G401 (cell line): ENCODE data around the gene ENOX1. TPM values are rescaled to one million over a fixed set of nuclear protein-coding genes. Genes with fewer than 3 reads are reported as not detected.
A peak's percentile ranks its signal among the peaks of the same experiment; 100 is the strongest.
"Not testable (repeated sequence)": the region's sequence is repeated elsewhere in the genome, so short reads cannot be mapped to it uniquely, and the experiment has no call there.

Source experiments
- DNase-seq: peaks from one replicate; pipeline ENCODE4 v3.0.0-alpha.2; 2015; ENCODE audit warnings: low spot score
- in situ Hi-C: cut with HindIII; loops from 2 replicates; pipeline ENCODE4 v1.10.0; 2016; ENCODE audit warnings: low sequenced_read_pairs, mixed read lengths
- total RNA-seq: library from RNA; depleted of rRNA; stranded (reverse); fragments of >200 nt; shearing (Covaris generic); gene quantifications from 2 replicates; pipeline ENCODE4 v1.2.3, GENCODE V29; 2014

ENOX1 gene
- total RNA-seq, 1 experiment from 2014 or later: not detected

DNA sequence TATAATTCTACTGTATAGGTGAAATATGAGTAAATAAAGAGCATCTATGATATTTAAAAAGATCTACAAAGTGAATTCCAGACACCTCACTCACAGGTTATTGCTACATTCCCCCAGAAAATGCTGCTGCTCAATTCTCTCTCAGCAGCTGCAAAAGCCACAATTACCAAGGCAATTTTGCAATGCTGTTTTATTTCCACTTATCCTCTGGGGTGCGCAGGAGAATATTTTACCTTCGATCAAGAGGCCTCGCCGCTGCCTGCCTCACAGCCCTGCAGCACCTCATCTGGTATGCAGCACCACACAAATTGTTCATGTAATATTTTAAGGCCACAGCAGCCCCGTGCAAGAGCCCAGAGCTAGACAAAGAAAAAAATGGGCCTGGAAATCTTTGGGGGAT lies 430.2 kb downstream of the ENOX1 start:
- no peak for DNase-seq
- in situ Hi-C loops: no loop called here

DNA sequence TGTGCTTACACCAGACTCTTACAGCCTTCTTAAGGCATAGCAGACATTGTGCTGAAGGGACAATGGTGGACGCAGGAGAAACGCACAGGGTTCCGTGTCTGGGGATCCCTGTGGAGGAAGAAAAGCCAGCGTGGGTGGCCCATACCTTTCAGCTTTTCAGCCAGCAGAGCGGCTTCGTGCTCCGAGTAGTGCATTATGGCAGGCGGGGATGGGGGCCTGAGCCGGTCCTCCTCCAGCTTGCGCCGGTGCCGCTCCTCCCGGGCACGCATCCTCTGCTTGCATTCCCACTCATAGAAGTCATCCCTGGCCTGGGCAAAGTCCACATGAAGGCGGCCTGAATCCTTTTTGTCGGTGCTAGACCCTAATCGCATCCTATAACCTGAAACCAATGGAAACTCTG lies 431.0 kb downstream of the ENOX1 start:
- no peak for DNase-seq
- in situ Hi-C loops: no loop called here

DNA sequence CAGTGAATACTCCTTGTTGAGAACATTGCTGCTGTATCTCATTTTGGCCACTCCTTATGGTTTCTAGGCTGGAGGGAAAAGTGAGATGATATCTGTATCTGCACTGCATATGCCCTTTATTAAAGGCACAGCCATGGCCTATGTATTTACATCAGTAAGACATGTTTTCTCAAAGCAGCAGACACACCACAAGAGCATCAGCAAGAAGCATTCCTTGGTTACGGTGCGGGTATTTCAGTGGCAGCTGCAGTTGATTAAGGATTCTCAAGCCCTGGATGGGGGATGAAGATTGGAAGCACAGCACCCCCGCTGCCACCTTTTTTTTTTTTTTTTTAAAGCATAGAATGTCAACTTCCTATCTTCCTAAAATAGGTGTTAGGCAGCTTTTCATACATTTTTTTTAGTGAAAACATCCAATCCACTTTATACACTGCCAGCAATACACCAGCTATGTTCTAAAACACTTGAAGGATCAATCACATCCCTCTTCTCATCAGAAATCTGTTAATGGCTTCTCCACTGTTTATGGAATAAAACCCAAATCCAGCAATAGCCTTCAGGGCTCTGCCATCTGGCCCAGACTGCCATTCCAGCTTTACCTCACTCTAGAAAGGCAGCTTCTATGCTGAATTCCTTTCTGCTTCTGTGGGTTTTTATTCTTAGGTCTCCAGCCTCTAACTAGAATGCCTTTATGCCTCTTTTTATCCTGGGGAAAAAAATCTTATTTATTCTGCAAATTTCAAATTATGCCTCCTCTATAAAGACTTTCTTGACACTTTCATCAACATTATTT lies 432.4 kb downstream of the ENOX1 start:
- in situ Hi-C loops: no loop called here
- no peak for DNase-seq

DNA sequence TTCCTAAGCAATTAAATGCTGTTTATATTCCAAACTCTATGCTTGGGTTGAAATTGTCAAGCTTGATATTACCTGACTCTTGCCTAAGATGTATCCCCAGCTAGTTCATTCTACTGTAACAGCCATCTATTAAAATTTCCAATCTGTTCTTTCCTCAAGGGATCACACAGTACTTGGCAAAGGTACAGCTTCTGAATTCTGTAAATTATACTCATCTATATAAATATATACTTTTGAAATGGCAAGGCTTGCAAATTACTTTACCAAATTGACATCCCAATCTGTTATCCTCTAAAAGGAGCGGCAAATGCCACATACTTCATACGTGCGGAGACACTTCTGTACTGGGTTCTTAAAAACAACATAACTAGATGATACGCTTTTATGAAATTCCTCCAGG lies 433.1 kb downstream of the ENOX1 start:
- no peak for DNase-seq
- in situ Hi-C loops: no loop called here

DNA sequence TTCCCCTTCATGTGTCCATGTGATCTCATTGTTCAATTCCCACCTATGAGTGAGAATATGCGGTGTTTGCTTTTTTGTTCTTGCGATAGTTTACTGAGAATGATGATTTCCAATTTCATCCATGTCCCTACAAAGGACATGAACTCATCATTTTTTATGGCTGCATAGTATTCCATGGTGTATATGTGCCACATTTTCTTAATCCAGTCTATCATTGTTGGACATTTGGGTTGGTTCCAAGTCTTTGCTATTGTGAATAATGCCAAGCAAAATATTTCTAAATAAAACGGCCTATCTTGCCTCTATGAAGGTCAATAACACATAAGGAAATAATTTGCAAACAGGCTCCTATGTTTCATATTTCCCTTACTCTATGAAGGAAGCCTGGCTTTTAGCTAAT lies 435.2 kb downstream of the ENOX1 start:
- DNase-seq, in situ Hi-C loops: not testable (repeated sequence)

DNA sequence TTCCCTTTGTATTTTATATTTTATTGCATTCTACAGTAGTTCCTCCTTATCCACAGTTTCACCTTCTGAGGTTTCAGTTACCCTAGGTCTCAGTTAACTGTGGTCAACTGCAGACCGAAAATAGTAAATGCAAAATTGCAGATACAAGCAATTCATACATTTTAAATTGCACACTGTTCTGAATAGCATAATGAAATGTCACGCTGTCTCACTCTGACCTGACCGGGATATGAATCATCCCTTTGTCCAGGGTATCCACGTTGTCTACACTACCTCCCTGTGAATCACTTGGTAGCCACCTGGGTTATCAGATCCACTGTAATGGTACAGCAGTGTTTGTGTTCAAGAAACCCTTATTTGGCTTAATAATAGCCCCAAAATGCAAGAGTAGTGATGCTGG lies 438.4 kb downstream of the ENOX1 start:
- in situ Hi-C loops: no loop called here
- no peak for DNase-seq

DNA sequence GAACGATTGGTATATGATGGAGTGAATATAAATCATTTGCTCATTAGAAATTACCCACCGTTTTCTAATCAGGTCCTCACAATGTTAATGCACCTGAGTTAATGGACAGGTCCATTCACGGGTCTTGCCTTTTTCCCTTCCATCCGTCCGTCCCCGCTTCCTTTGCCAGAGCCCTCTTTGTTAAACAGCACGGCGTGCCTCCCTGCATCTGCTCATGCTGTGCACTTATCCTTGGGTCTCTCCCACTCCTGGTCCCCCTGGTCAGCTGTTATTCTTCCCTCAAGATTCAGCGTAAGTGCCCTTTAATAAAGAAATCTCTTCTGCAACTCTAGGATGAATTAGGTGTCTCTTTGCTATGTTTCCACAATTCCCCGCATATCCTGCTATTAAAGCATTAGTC lies 438.9 kb downstream of the ENOX1 start:
- in situ Hi-C loops: no loop called here
- DNase-seq: no peak

DNA sequence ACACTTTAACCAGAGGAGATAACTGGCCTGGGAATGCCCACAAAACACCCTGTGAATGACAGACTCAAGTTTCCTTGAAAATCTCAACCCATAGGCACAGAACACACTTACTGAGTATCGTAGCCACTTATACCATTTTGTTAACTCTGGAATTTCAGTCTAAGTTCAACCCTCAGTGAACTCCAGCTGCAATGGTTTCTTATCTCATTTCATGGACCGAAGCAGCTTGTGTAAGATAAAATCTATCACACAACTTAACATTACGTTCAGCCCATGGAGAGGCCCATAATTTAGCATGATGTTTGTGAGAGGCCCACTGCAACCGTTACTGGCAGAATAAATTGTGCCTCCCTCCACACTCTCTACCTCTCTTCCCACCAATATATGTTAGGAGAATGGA lies 440.3 kb downstream of the ENOX1 start:
- no peak for DNase-seq

DNA sequence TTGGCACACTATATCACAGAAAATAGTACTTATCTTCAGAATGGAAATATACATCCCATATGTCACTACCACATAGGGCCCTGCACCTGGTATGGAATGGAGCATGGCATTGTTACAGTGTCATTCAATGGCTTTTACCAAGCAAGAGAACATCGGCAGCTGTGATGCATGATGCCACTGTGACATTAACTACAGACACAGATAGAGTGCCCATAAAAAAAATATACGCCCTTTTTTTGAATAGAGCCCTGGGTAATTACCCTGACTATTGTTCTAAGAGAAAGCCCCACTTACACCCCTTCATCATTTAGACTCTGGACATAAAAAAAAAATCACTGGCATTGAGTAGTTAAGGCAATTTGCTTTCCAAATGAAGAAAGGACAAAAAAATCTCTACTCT lies 443.1 kb downstream of the ENOX1 start:
- no peak for DNase-seq
- in situ Hi-C loops: no loop called here

More for the DNA sequence above, 440.3 kb downstream of the ENOX1 start:
- in situ Hi-C loops: no loop called here

DNA sequence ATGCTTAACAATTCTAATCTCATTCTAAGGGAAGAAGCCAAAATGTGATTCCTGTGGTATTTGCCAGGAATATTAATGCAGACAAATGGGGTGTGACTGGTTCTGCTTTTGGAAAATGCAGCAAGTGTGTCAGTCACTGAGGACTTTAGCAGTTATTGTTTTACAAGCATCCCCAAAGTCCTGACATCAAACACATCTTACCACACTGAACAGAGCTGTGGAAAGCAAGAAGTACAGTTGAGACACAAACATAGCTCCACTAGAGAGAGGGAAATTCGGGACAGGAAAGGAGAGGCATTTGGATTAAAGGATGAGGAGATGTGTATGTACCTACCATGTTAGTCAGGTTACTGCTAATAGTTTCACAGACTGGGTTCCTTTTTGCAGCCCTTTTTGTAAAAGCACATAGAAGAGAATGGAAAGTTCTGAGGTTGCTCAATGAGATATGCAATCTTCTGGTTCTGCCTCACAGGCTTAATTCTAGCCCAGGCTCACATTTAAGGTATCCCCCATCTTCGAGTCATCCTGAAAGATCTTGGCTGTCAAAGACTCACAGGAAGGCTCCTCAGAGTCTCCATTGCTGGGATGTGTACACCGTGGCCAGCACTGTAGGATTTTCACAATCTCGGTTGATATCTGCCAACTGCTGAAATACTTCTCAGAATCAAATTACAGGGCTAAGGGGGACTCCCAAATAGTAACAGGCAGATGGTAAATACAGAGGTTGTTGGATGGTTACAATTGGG lies 446.8 kb downstream of the ENOX1 start:
- DNase-seq: no peak
- in situ Hi-C loops: no loop called here

DNA sequence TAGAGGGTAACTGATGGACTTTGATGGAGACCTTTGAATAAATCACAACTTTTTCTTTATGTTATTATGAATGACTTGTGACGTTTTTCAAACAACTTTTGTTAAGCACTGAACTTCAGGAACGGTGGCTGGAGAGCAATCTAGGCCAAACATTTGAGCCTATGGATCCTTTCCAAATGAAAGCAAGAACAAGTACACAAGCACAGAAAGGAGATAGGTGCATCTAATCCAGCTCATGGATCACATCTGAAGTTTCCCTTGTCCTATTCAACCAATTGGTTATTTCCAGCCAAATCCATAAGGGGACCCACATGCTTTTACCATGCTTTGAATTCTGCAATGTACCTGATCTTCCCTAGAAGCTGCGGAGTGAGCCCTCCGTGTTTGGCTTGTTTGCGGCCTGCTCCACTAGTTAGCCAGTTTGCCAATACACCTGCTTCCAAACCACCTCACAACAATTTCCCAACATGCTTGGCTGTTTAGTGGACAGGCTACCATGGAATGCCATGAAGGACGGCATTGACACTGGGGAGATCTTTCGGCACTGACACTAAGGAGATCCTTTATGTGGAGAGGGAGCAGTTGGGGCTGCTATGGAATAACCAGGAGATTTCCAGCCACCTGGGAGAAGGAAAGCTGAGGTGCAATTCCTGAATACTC lies 447.5 kb downstream of the ENOX1 start:
- no peak for DNase-seq
- in situ Hi-C loops: no loop called here

DNA sequence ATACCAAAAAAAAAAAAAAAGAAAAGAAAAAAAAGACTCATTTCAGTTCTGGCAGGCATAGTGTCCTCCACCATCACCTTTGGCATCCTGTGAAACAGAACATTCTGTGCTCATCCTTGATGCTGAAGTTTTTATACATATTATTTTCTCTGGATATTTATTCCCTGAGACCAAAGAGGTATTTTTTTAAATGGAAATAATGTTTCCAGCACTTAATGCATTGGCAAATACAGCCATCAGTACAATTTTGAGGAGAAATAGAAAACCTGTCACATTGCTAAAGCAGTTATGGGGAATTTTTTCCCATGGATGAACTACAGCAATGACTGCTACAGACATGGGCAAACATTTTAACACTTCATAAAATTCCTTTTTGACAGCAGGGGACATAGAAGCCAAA lies 451.0 kb downstream of the ENOX1 start:
- no peak for DNase-seq
- in situ Hi-C loops: no loop called here

DNA sequence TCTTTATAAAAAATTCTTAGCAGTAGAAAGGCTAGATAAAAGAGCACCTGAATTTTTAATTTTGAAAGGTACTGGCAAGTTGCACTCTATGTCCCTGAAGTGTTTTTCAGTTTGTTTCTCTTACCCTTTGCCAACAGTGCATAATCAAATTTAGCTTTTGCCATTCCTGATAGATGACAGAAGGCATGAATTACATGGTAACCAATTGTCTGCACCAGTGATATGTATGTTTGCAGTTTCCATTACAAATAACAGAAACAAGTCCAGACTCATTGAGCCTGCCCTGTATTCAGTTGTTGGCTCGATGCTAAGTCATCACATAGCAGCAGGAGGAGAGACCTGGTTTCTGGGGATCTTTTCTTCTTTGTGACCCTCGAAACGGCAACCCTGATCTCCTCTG lies 453.6 kb downstream of the ENOX1 start:
- DNase-seq: no peak
- in situ Hi-C loops: no loop called here

DNA sequence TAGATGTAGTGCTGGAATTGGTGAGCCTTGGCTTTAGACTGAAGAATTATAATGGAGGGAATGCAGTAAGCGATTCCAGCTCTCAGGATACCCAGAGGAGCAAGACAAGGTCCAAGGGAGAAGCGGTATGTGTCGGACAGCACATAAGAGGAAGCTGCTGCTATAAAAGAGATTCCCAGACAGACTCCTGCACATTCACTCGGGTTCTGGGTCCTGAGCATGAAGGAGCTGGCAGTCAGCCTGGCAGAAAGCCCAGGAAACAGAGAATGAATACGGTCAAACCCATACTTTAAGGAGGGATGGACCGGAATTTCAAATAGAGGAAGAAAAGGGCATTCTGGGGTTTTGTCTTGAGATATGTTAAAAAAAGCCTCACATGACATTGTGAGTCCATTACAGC lies 455.1 kb downstream of the ENOX1 start:
- in situ Hi-C loops: no loop called here
- peak; percentile 27 for DNase-seq

DNA sequence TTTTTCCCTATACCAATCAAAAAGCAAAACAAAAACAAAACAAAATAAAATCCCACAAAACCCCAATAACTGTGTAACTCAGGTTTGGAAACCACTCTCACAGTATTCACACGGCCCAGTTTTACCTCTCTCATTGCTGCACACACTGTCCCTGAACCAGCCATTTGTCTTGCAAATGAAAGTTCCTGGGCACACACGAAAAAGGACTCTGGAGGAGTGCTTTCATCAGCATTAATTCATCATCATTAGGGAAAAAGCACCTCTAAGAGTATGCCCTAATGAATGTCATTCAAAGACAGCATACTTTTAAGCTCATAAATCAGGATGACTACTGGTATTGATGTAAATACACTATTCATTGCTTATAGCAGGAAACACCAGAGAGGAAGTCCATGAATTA lies 457.1 kb downstream of the ENOX1 start:
- in situ Hi-C loops: no loop called here

DNA sequence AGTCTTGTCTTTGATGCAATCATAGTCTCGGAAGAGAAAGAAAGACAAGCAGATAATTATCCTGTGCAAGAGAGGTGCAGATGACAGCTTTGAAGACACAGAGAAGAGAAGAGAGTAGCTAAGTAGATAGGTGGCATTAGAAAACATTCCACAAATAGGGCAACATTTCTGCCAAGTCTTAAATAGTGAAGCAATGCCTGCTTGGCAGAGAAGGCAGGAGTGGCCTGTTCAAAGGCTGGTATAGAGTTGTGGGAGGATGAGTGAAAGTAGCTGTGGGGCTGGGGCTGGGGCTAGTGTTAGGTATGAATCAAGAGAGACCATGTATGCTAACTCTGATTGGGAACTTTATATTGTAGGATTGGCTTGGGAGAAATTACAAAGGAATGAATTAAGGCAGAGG lies 457.9 kb downstream of the ENOX1 start:
- no peak for DNase-seq
- in situ Hi-C loops: no loop called here

More for the DNA sequence above, 457.1 kb downstream of the ENOX1 start:
- no peak for DNase-seq

DNA sequence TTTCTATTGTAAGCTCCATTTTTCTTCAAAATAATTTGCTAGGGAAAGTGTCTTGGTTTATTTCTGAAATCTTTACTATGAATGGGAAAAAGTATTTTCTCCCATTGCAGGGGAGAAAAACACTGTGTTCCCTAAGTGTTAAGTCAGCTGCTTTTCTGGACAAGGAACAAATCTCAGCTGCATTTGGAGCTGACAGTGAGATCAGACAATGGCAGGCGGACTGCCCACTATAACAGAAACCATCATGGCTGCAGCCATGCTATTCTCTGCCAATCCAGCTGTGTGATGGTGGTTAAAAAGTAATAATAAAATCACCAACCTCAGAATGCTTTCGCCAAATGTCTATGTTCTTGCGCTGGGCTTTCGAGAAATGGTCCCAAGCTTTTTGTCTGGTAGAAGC lies 460.7 kb downstream of the ENOX1 start:
- no peak for DNase-seq
- in situ Hi-C loops: no loop called here

DNA sequence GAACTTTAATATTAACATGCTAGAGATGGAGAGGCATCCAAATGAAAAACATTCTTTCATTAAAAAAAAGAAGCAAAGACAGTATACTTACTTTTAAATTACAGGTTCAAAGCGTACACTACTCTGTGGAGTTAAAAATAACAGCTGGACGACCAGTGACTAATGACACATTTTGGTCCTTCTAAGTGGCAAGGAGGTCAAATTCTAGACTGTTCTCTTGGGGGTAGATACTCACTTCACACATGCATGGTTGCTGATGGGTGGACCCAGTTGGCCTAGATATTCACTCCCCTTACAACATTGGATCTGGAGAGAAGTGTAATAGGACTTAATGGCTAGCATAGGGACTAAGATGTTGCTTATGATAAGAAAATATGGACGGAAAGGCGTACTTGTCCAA lies 461.1 kb downstream of the ENOX1 start:
- DNase-seq: no peak
- in situ Hi-C loops: no loop called here

DNA sequence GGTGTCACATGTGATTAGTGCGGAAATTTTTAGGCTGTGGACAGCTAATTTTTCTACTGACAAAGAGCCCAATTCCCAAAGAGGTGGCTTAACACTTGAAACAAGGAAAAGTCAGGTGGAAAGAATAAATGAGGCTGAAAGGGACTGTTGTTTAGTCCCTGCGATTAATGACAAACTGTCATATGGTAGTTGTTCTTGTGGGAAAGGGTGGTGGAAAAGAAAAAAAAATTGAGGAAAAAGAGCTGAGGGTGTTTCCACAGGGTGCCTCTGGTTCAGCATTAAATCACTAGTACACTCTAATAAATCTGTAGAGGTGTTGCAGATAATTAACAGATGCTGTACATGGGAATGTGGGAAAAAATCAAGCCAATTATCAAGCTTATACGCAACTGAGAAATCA lies 462.6 kb downstream of the ENOX1 start:
- in situ Hi-C loops: no loop called here
- DNase-seq: no peak
